Measurements from ENCODE around the gene ZNF292.
A peak's percentile ranks its signal among the peaks of the same experiment; 100 is the strongest.
"Not testable (repeated sequence)": the region's sequence is repeated elsewhere in the genome, so short reads cannot be mapped to it uniquely, and the experiment has no call there.

The ZNF292 gene

DNA sequence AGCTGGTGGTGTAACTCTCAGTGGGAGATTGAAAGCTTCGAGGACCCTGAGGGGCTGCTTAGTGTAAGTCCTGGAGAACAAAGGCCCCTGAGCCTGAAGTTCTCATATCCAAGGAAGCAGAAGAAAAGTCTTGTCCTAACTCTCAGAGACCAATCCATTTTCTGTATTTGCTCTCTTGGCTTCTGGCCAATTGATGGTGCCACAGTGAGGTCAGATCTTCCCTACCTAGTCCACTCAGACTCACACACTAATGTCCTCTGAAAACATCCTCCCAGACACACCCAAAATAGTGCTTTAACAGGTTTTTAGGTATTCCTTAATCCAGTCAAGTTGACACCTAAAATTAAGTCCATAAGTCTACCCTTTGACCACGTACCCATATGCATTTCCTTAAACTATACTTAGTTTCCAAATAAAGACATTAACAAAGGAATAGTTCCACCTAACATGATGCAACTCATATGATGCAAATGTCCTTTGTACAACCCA is 29.4 kb downstream of the ZNF292 start:
- Histone ChIP-seq H3K4me1 (ENCODE audit: control insufficient read depth, insufficient read depth, low read length) (peaks cover 27% of the 10 kb centered on the region), H3K9me3 (ENCODE audit: control insufficient read depth, insufficient read depth, low read depth, low read length) (no peaks in the 10 kb centered on the region), H3K4me3 (ENCODE audit: low read depth, low read length) (no peak overlapping the region), H3K27me3 (ENCODE audit: control insufficient read depth, insufficient read depth, low read length) (no peaks in the 10 kb centered on the region), H3K27ac (ENCODE audit: low read depth, low read length) (no peak overlapping the region), H3K9ac (ENCODE audit: low read length) (no peak overlapping the region), H3K36me3 (ENCODE audit: control insufficient read depth, insufficient read depth, low read length) (0 out of 2 replicates have a peak, but pooled peaks cover 4% of the 10 kb centered on the region)

DNA sequence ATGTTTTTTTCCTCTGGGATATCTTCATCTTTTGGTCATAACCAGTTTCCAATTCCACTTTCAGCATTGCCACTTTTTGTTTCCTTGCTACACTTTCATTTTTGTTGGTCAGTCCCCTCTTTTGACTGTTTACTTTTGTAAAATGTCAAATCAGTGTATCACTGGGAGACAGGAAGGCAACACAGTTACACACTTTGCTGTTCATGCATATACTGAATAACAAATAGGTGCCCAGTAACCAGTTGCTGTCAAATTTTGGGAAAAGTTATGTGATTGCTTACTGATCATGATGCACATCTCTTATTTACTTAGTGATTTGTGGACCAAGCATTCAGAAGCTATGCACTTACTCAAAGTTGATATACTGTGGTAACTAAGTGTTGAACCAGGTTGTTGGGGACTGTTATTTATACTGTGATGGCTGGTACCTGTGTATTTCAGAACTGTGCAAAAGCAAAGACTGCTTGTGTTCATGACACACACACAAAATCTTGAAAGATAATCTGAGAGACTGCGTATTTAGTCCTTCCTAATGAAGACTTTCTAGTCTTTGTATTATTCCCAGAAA is 41.0 kb downstream of the ZNF292 start:
- Histone ChIP-seq H3K36me3 (ENCODE audit: control insufficient read depth, insufficient read depth, low read length) (no peaks in the 10 kb centered on the region), H3K9me3 (ENCODE audit: control insufficient read depth, insufficient read depth, low read depth, low read length) (no peaks in the 10 kb centered on the region), H3K9ac (ENCODE audit: low read length) (no peak overlapping the region), H3K4me3 (ENCODE audit: low read depth, low read length) (no peak overlapping the region), H3K4me1 (ENCODE audit: control insufficient read depth, insufficient read depth, low read length) (no peaks in the 10 kb centered on the region), H3K27me3 (ENCODE audit: control insufficient read depth, insufficient read depth, low read length) (no peaks in the 10 kb centered on the region), H3K27ac (ENCODE audit: low read depth, low read length) (no peak overlapping the region)

DNA sequence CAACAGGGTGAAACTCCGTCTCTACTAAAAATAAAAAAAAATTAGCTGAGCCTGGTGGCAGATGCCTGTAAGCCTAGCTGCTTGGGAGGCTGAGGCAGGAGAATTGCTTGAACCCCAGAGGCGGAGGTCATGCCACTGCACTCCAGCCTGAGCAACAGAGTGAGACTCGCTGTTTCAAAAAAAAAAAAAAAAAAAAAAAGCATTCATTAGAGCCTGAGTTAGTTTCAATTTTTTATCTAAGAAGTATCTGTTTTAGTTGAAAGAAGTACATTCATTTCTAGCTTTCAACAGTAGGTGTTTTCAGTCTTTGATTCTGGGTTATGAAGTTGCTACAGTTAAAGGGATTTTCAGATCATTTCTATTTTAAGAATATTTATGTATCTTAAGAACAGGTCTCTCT is 42.2 kb downstream of the ZNF292 start:
- no peaks in the 10 kb centered on the region for H3K9me3 ChIP-seq (ENCODE audit: control insufficient read depth, insufficient read depth, low read depth, low read length)
- H3K27me3 ChIP-seq (ENCODE audit: control insufficient read depth, insufficient read depth, low read length), result no peaks in the 10 kb centered on the region
- no peaks in the 10 kb centered on the region for H3K4me1 ChIP-seq (ENCODE audit: control insufficient read depth, insufficient read depth, low read length)
- H3K9ac ChIP-seq (ENCODE audit: low read length), result no peak overlapping the region
- no peak overlapping the region for H3K27ac ChIP-seq (ENCODE audit: low read depth, low read length)
- no peaks in the 10 kb centered on the region for H3K36me3 ChIP-seq (ENCODE audit: control insufficient read depth, insufficient read depth, low read length)
- no peak overlapping the region for H3K4me3 ChIP-seq (ENCODE audit: low read depth, low read length)

DNA sequence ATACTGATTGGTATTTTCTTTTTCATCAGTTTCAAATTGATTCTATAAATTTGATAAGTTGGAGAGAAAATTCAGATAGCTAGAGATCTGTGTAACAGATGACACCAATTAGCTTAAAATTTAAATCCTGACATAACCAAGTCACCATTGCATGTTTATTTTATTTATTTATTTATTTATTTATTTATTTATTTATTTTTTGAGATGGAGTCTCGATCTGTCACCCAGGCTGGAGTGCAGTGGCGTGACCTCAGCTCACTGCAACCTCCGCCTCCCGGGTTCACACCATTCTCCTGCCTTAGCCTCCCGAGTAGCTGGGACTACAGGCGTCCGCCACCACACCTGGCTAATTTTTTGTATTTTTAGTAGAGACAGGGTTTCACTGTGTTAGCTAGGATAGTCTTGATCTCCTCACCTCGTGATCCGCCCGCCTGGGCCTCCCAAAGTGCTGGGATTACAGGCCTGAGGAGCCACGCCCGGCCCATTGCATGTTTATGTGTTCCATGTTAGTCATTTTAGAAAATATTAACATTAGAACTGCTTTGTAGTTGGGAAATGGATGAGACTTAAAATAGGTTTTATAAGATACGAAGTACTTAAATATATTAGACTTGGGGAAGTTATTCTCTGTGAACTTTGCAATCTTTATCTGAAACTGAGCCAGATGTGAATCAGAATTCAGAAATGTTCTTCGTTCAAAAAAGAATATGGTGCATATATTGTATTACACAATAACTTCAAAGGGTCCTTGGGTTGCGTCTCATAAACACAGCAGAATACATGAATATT is 42.9 kb downstream of the ZNF292 start:
- H3K27me3 ChIP-seq (ENCODE audit: control insufficient read depth, insufficient read depth, low read length); H3K27ac ChIP-seq (ENCODE audit: low read depth, low read length); H3K36me3 ChIP-seq (ENCODE audit: control insufficient read depth, insufficient read depth, low read length); H3K9ac ChIP-seq (ENCODE audit: low read length); H3K9me3 ChIP-seq (ENCODE audit: control insufficient read depth, insufficient read depth, low read depth, low read length); H3K4me3 ChIP-seq (ENCODE audit: low read depth, low read length); H3K4me1 ChIP-seq (ENCODE audit: control insufficient read depth, insufficient read depth, low read length): not testable (repeated sequence)

DNA sequence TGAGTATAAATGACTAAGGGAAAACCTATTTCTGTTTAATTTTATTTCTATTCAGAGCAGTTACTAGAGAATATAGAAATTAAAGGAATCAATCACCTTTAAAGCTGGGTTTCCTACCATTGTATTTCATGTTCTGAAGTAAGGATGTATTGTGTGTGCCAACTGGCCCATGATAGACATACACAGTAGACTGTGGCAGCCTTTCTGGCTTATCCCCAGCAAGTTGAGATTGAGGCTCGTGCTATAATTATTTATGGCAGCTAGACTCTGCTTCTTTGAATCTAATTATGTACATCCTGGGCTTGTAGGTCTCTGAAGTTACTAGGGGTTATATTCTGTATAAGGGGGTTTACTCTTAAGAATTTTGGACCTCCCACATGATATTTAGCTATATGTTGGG is 44.4 kb downstream of the ZNF292 start:
- Histone ChIP-seq H3K4me1 (ENCODE audit: control insufficient read depth, insufficient read depth, low read length) (peaks cover 6% of the 10 kb centered on the region), H3K9me3 (ENCODE audit: control insufficient read depth, insufficient read depth, low read depth, low read length) (no peaks in the 10 kb centered on the region), H3K27me3 (ENCODE audit: control insufficient read depth, insufficient read depth, low read length) (no peaks in the 10 kb centered on the region), H3K27ac (ENCODE audit: low read depth, low read length) (no peak overlapping the region), H3K36me3 (ENCODE audit: control insufficient read depth, insufficient read depth, low read length) (no peaks in the 10 kb centered on the region), H3K9ac (ENCODE audit: low read length) (no peak overlapping the region), H3K4me3 (ENCODE audit: low read depth, low read length) (no peak overlapping the region)

DNA sequence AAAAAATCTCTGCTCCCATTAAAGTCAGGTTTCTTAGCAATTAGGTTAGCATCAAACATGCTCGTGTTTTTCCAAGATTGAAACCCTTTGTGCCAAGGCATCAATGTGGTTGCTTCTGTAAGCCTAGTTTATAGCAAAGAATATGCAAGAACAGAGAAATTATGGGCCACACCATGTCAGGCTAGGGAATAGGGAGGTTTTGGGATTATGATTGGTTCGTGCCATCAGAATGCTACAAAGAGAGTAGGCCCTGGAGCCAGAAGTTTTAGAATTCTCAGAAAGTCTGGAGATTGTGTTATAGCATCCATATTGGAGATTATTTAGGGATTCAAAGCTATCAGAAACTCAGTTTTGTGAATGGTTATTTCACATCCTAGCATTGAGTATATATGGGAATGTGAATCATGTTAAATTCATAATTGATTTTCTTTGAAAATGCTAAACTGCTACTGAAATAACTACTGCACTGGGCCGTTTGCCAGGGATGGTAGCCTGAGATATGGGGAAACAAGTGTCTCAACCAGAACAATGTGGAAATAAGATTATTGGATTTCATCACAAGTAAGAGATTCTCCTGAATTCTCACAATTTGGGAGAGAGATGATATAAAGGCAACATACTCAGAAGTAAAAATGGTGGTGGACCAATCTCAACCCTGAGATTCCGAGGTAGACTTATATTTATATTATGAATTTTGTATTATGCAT is 45.3 kb downstream of the ZNF292 start:
- H3K4me3 ChIP-seq (ENCODE audit: low read depth, low read length), result no peak overlapping the region
- H3K9me3 ChIP-seq (ENCODE audit: control insufficient read depth, insufficient read depth, low read depth, low read length), result no peaks in the 10 kb centered on the region
- H3K4me1 ChIP-seq (ENCODE audit: control insufficient read depth, insufficient read depth, low read length), result peaks cover 8% of the 10 kb centered on the region
- no peak overlapping the region for H3K9ac ChIP-seq (ENCODE audit: low read length)
- H3K27me3 ChIP-seq (ENCODE audit: control insufficient read depth, insufficient read depth, low read length), result no peaks in the 10 kb centered on the region
- H3K27ac ChIP-seq (ENCODE audit: low read depth, low read length), result no peak overlapping the region
- H3K36me3 ChIP-seq (ENCODE audit: control insufficient read depth, insufficient read depth, low read length), result no peaks in the 10 kb centered on the region

DNA sequence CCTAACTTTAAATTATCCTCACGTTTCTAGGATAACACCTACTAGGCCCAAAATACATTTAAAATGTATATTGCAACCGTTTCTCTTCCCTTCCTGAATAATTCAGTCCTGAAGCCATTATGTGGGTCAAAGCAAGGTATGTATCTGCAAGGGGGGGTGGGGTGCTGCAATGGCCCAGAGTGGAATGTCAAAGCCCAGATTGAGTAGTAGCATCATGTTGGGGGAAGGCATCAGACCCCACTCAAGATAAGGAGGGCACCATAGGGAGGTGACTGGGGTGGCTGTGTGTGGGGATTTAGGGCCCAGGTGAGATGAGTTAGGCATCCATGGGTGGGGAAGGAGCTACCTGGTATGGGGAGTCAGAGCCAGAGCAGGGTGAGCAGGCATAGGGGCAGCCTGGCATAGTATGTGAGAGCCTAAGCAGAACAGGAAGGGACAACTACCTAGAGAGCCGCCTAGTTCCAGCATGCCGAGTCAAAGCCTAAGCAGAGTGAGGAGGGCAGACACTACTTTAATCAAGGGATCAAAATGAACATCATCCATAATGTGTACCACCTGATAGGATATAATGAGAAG is 48.2 kb downstream of the ZNF292 start:
- Histone ChIP-seq H3K4me1 (ENCODE audit: control insufficient read depth, insufficient read depth, low read length) (peaks cover 31% of the 10 kb centered on the region), H3K9ac (ENCODE audit: low read length) (no peak overlapping the region), H3K4me3 (ENCODE audit: low read depth, low read length) (no peak overlapping the region), H3K27me3 (ENCODE audit: control insufficient read depth, insufficient read depth, low read length) (no peaks in the 10 kb centered on the region), H3K27ac (ENCODE audit: low read depth, low read length) (no peak overlapping the region), H3K9me3 (ENCODE audit: control insufficient read depth, insufficient read depth, low read depth, low read length) (no peaks in the 10 kb centered on the region), H3K36me3 (ENCODE audit: control insufficient read depth, insufficient read depth, low read length) (peaks cover 5% of the 10 kb centered on the region; the same call in 1 of the 2 replicates)

DNA sequence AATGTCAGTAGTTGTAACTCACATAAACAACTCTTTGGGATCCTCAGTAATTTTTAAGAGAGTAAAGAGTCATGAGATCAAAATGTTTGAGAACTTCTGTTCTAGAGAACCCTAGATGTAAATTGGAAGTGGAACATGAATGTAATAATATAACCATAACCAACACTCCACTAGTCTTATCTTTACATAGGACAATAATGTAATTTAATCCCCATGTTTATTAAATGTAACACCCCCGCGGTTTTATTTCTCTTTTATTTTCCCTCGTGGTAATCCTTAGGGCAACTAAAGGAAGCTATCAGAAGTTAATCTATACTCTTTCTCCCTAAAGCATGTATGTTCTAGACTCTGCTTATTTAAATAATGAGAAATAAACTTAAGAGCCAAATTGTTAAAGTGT is 54.4 kb downstream of the ZNF292 start:
- peak overlapping the region; percentile 44; the same call in 1 of the 2 replicates for H3K4me3 ChIP-seq (ENCODE audit: low read depth, low read length)
- H3K4me1 ChIP-seq (ENCODE audit: control insufficient read depth, insufficient read depth, low read length), result peaks cover 85% of the 10 kb centered on the region
- H3K36me3 ChIP-seq (ENCODE audit: control insufficient read depth, insufficient read depth, low read length), result peaks cover 5% of the 10 kb centered on the region; the same call in 1 of the 2 replicates
- H3K9me3 ChIP-seq (ENCODE audit: control insufficient read depth, insufficient read depth, low read depth, low read length), result no peaks in the 10 kb centered on the region
- peak overlapping the region; percentile 68; the same call in 1 of the 2 replicates for H3K27ac ChIP-seq (ENCODE audit: low read depth, low read length)
- no peaks in the 10 kb centered on the region for H3K27me3 ChIP-seq (ENCODE audit: control insufficient read depth, insufficient read depth, low read length)
- no peak overlapping the region for H3K9ac ChIP-seq (ENCODE audit: low read length)

DNA sequence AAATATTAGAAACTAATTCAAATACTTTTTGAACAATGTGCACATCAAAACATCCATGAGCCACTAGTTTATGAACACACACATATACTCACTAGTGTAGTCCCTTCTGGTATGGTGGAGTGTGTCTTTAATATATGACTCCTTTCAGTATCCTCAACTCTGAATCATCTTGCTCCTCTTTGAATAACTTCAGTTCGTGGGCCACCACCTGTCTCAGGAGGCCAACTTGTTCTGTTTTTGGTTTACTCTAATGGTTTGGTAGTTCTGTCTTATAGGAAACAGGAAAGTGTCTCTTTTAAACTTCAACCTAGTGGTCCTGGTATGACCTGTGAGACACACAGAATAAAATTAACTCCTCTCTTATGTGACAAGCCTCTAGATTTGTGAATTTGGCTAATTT is 55.6 kb downstream of the ZNF292 start:
- Histone ChIP-seq H3K9ac (ENCODE audit: low read length) (no peak overlapping the region), H3K27me3 (ENCODE audit: control insufficient read depth, insufficient read depth, low read length) (no peaks in the 10 kb centered on the region), H3K9me3 (ENCODE audit: control insufficient read depth, insufficient read depth, low read depth, low read length) (no peaks in the 10 kb centered on the region), H3K36me3 (ENCODE audit: control insufficient read depth, insufficient read depth, low read length) (peaks cover 5% of the 10 kb centered on the region; the same call in 1 of the 2 replicates), H3K4me3 (ENCODE audit: low read depth, low read length) (peak overlapping the region; percentile 15; the same call in 1 of the 2 replicates), H3K27ac (ENCODE audit: low read depth, low read length) (no peak overlapping the region; the same call in 1 of the 2 replicates), H3K4me1 (ENCODE audit: control insufficient read depth, insufficient read depth, low read length) (peaks cover 79% of the 10 kb centered on the region)

DNA sequence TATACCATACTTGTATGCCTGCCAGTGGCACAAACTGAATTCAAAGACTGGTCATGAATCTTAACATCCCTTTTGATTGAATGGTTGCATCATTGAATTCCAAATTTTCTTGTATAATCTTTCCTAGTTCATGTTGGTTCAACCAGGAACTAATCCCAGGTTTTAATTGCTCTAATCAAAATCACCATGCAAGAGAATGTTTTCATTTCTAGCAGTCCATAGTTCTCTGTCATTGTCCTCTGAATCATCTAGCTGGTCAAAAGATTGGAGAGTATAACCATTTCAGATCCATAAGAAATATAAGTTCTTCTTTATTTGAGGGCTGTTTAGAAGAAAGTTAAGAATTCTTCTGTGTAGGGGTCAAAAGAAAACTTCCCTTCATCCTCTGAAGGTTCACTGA is 57.2 kb downstream of the ZNF292 start:
- no peaks in the 10 kb centered on the region for H3K9me3 ChIP-seq (ENCODE audit: control insufficient read depth, insufficient read depth, low read depth, low read length)
- no peak overlapping the region for H3K4me3 ChIP-seq (ENCODE audit: low read depth, low read length)
- H3K27ac ChIP-seq (ENCODE audit: low read depth, low read length), result peak overlapping the region; percentile 76
- H3K27me3 ChIP-seq (ENCODE audit: control insufficient read depth, insufficient read depth, low read length), result no peaks in the 10 kb centered on the region
- peaks cover 69% of the 10 kb centered on the region for H3K4me1 ChIP-seq (ENCODE audit: control insufficient read depth, insufficient read depth, low read length)
- H3K36me3 ChIP-seq (ENCODE audit: control insufficient read depth, insufficient read depth, low read length), result peaks cover 19% of the 10 kb centered on the region
- H3K9ac ChIP-seq (ENCODE audit: low read length), result no peak overlapping the region
